HL-60 (cell line): ENCODE results near the gene TBCK.

ENCODE experiments used
- GABPA ChIP-seq: IDR thresholded peaks from 2 replicates; pipeline ENCODE4 v1.6.1; 2012; ENCODE audit warnings: low read depth
- POLR2AphosphoS5 ChIP-seq: IDR thresholded peaks from 2 replicates; pipeline ENCODE4 v1.6.1; 2012; ENCODE audit warnings: low read depth
- TF ChIP-seq, protein P1 (sequence below): IDR thresholded peaks from one replicate; pipeline ENCODE4 v1.5.1; 2011; ENCODE audit warnings: low read length, control low read depth, inconsistent platforms; ENCODE audit not compliant: insufficient read depth
- TF ChIP-seq, protein P2 (sequence below): IDR thresholded peaks from 2 replicates; pipeline ENCODE4 v1.6.1; 2012; ENCODE audit warnings: low read depth; ENCODE audit not compliant: insufficient replicate concordance

DNA sequence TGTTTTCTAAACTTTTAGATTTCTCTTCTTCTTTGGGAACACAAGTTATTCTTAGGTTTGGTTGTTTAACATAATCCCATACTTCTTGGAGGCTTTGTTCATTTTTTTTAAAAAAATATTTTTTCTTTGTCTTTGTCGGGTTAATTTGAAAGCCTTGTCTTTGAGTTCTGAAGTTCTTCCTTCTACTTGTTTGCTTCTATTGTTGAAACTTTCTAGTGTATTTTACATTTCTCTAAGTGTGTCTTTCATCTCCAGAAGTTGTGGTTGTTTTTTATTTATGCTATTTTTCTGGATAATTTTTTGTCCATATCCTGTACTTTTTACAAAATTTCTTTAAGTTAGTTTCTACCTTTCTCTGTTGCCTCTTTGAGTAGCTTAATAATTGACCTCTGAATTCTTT, 304.6 kb downstream of the TBCK start:
- TF ChIP-seq, protein P1, sequence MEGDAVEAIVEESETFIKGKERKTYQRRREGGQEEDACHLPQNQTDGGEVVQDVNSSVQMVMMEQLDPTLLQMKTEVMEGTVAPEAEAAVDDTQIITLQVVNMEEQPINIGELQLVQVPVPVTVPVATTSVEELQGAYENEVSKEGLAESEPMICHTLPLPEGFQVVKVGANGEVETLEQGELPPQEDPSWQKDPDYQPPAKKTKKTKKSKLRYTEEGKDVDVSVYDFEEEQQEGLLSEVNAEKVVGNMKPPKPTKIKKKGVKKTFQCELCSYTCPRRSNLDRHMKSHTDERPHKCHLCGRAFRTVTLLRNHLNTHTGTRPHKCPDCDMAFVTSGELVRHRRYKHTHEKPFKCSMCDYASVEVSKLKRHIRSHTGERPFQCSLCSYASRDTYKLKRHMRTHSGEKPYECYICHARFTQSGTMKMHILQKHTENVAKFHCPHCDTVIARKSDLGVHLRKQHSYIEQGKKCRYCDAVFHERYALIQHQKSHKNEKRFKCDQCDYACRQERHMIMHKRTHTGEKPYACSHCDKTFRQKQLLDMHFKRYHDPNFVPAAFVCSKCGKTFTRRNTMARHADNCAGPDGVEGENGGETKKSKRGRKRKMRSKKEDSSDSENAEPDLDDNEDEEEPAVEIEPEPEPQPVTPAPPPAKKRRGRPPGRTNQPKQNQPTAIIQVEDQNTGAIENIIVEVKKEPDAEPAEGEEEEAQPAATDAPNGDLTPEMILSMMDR, result no peak
- TF ChIP-seq, protein P2, sequence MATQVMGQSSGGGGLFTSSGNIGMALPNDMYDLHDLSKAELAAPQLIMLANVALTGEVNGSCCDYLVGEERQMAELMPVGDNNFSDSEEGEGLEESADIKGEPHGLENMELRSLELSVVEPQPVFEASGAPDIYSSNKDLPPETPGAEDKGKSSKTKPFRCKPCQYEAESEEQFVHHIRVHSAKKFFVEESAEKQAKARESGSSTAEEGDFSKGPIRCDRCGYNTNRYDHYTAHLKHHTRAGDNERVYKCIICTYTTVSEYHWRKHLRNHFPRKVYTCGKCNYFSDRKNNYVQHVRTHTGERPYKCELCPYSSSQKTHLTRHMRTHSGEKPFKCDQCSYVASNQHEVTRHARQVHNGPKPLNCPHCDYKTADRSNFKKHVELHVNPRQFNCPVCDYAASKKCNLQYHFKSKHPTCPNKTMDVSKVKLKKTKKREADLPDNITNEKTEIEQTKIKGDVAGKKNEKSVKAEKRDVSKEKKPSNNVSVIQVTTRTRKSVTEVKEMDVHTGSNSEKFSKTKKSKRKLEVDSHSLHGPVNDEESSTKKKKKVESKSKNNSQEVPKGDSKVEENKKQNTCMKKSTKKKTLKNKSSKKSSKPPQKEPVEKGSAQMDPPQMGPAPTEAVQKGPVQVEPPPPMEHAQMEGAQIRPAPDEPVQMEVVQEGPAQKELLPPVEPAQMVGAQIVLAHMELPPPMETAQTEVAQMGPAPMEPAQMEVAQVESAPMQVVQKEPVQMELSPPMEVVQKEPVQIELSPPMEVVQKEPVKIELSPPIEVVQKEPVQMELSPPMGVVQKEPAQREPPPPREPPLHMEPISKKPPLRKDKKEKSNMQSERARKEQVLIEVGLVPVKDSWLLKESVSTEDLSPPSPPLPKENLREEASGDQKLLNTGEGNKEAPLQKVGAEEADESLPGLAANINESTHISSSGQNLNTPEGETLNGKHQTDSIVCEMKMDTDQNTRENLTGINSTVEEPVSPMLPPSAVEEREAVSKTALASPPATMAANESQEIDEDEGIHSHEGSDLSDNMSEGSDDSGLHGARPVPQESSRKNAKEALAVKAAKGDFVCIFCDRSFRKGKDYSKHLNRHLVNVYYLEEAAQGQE, result no peak
- no peak for TF ChIP-seq GABPA
- TF ChIP-seq POLR2AphosphoS5, result no peak
